Gastroesophageal sphincter (tissue), 4 donors: ENCODE data around the gene ANO4. TPM values are rescaled to one million over a fixed set of nuclear protein-coding genes. Genes with fewer than 3 reads are reported as not detected.
A peak's percentile ranks its signal among the peaks of the same experiment; 100 is the strongest.

ENCODE experiments used
- ATAC-seq: fragments of 150-250 bp; one replicate; pipeline ENCODE4 v1.9.1; 2016; ENCODE audit warnings: mild to moderate bottlenecking, moderate library complexity
- H3K27ac ChIP-seq, 4 donors: fragments of 200-600 bp; sonication (generic) in 3 of 4; 1 replicate in 3 of 4; 2 replicates in 1 of 4; pipeline ENCODE4 v1.5.1; 2016 to 2019
- H3K27me3 ChIP-seq: fragments of 200-600 bp; sonication (generic); one replicate; pipeline ENCODE4 v1.5.1; 2019
- H3K36me3 ChIP-seq, 2 donors: fragments of 200-600 bp; sonication (generic); one replicate each; pipeline ENCODE4 v1.5.1; 2019; ENCODE audit warnings: control low read depth in 1 of 2
- H3K4me1 ChIP-seq, 3 donors: fragments of 200-600 bp; sonication (generic); 1 replicate in 2 of 3; 2 replicates in 1 of 3; pipeline ENCODE4 v1.5.1; 2016 to 2019; ENCODE audit warnings: control low read depth in 2 of 3
- H3K4me3 ChIP-seq, 2 donors: fragments of 200-600 bp; sonication (generic); one replicate each; pipeline ENCODE4 v1.5.1; 2019; ENCODE audit warnings: mild to moderate bottlenecking in 1 of 2, moderate library complexity in 1 of 2
- H3K9me3 ChIP-seq, 3 donors: fragments of 200-600 bp; sonication (generic); one replicate each; pipeline ENCODE4 v1.5.1; 2017 to 2019; ENCODE audit warnings: control low read depth in 2 of 3
- EP300 ChIP-seq: sonication (generic); formaldehyde crosslinking; IDR thresholded peaks from one replicate; pipeline ENCODE4 v1.6.1; 2017; ENCODE audit warnings: antibody characterized with exemption, mild to moderate bottlenecking
- POLR2A ChIP-seq, 2 donors: fragments of 450-650 bp; IDR thresholded peaks; one replicate each; pipeline ENCODE4 v1.6.1; 2017; ENCODE audit warnings: antibody characterized with exemption in 2 of 2, mild to moderate bottlenecking in 2 of 2, moderate library complexity in 1 of 2
- POLR2AphosphoS5 ChIP-seq: sonication (generic); formaldehyde crosslinking; IDR thresholded peaks from one replicate; pipeline ENCODE4 v1.6.1; 2017; ENCODE audit warnings: antibody characterized with exemption
- WGBS, 2 donors: methylation state at CpG; one replicate each; pipeline ENCODE4 v1.1.5; 2018; ENCODE audit warnings: low coverage in 1 of 2; 5-methylcytosine and 5-hydroxymethylcytosine counted together
- total RNA-seq, 4 donors: library from RNA; depleted of rRNA; stranded (reverse); fragments of >200 nt; gene quantifications; one replicate each; pipeline ENCODE4 v1.1.0, GENCODE V29; 2016
- TF ChIP-seq, protein P1 (sequence below), 4 experiments: fragments of 200-600 bp in 2 of 4; fragments of 450-650 bp in 2 of 4; sonication (generic) in 1 of 4; IDR thresholded peaks; one replicate each; pipeline ENCODE4 v1.5.1; 2017 to 2019; ENCODE audit warnings: antibody characterized with exemption in 4 of 4, mild to moderate bottlenecking in 2 of 4, moderate library complexity in 2 of 4

The ANO4 gene
- total RNA-seq, 4 donors from 2014 or later = 0.08 to 0.30 (median 0.13) TPM; not detected in 1

DNA sequence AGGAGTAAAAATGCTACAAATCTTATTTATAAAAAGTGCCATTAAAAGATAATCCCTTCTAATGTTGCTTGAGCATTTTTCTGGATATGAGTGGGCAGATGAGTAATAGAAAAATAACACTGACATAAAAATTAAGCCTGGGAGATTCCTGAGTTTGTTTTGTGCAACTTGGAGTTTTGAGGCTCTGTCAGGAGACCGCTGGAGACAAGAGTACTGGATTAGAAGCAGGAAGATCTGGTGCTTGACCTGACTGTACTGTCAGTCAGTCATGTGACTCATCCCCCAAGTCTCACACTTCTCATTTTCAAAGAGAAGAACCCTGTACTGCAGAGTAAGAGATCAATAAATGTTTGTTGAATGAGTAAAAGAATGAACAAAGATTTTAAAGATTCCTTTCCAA lies 29.4 kb downstream of the ANO4 start:
- TF ChIP-seq EP300 (no peak), POLR2AphosphoS5 (no peak), POLR2A (IDR thresholded peaks at IDR 0.05) (no peak)
- TF ChIP-seq, protein P1, sequence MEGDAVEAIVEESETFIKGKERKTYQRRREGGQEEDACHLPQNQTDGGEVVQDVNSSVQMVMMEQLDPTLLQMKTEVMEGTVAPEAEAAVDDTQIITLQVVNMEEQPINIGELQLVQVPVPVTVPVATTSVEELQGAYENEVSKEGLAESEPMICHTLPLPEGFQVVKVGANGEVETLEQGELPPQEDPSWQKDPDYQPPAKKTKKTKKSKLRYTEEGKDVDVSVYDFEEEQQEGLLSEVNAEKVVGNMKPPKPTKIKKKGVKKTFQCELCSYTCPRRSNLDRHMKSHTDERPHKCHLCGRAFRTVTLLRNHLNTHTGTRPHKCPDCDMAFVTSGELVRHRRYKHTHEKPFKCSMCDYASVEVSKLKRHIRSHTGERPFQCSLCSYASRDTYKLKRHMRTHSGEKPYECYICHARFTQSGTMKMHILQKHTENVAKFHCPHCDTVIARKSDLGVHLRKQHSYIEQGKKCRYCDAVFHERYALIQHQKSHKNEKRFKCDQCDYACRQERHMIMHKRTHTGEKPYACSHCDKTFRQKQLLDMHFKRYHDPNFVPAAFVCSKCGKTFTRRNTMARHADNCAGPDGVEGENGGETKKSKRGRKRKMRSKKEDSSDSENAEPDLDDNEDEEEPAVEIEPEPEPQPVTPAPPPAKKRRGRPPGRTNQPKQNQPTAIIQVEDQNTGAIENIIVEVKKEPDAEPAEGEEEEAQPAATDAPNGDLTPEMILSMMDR (IDR thresholded peaks at IDR 0.05) = no peak
- 25 to 30% methylated on average over 1 of the region's 1 CpG for WGBS, 2 donors
- Histone ChIP-seq H3K27ac (no peak overlapping the region), H3K9me3 (no peaks in the 10 kb centered on the region), H3K36me3 (no peaks in the 10 kb centered on the region), H3K27me3 (no peaks in the 10 kb centered on the region), H3K4me1 (no peaks in the 10 kb centered on the region), H3K4me3 (no peak overlapping the region)
- no peak for ATAC-seq

DNA sequence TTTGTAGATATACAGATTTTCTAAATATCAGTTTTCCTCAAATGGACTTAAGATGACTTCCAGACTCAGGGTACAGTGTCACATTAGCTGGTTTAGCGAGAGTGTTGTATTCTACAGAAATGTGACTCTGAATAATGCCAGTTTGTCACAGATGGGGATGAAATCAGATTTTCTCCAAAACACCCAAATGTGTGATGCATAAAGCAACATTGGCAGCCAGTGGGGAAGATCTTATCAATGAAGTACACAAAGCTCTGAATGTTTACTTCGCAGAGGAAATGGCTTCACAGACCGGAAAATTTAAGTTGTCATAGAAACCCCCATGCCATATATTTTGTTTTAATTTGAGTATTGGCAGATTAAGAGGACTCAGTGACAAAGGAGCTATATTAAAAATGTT lies 29.9 kb downstream of the ANO4 start:
- Histone ChIP-seq H3K4me3 (no peak overlapping the region), H3K4me1 (no peaks in the 10 kb centered on the region), H3K27me3 (no peaks in the 10 kb centered on the region), H3K9me3 (no peaks in the 10 kb centered on the region), H3K27ac (no peak overlapping the region), H3K36me3 (no peaks in the 10 kb centered on the region)
- TF ChIP-seq, protein P1 (IDR thresholded peaks at IDR 0.05) = no peak
- TF ChIP-seq POLR2AphosphoS5 (no peak), EP300 (no peak), POLR2A (IDR thresholded peaks at IDR 0.05) (no peak)
- 64 to 65% methylated on average over 3 of the region's 3 CpGs for WGBS, 2 donors
- ATAC-seq = no peak

DNA sequence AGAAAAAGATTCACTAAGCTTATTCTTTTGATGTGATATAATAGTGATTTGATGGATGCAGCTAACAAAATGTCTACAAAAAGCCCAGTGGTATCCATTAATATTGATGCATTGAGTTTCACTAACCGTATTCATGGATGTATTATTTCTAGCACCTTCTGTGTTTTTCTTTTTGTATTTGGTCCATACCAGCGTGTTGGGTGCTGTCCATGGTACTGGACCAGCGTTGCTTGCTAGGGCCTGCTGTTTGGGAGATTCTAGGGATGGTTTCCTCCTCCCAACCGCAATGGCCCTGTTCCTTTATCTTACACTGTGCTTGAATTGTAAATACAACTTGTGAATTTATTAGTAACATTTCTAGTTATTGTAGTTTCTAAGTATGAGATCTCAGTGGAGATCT lies 31.7 kb downstream of the ANO4 start:
- 8 to 17% methylated on average over 4 of the region's 4 CpGs for WGBS, 2 donors
- no peaks in the 10 kb centered on the region for H3K9me3 ChIP-seq
- H3K27me3 ChIP-seq = no peaks in the 10 kb centered on the region
- H3K4me1 ChIP-seq = no peaks in the 10 kb centered on the region
- no peak overlapping the region for H3K4me3 ChIP-seq
- no peak for ATAC-seq
- no peak overlapping the region for H3K27ac ChIP-seq
- no peaks in the 10 kb centered on the region for H3K36me3 ChIP-seq
- TF ChIP-seq POLR2A (IDR thresholded peaks at IDR 0.05) = no peak
- TF ChIP-seq, protein P1 (IDR thresholded peaks at IDR 0.05) = no peak

DNA sequence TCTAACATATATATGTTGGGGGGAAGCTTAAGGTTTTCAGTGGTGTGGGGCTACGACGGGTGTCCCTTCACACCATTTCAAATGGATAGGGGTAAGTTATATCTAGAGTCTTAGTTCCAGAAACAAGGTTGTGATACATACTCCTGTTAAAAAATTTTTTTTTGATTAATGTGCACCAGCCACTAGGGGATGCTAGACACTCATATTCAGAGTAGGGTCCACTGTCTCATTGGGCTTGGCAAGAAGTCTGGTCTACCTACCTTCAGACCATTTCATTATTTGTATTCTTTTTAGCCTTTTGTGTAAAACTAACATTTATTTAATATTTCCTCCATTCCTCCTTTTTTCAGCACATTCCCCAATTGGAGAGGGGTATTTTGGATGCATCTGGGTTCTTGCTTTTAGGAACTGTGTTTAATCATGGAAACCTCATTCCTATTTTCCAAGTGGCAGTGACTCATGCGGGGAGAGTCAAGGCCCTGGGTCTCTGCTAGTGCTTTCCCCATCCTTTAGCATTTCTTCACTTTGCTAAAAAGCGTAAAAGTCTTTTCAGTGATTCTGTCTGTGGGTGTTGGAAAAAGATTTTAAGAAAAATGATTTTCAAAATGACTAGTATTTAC lies 33.4 kb downstream of the ANO4 start:
- Histone ChIP-seq H3K4me1 (no peaks in the 10 kb centered on the region), H3K4me3 (no peak overlapping the region), H3K27ac (no peak overlapping the region), H3K9me3 (no peaks in the 10 kb centered on the region), H3K27me3 (no peaks in the 10 kb centered on the region), H3K36me3 (no peaks in the 10 kb centered on the region)
- TF ChIP-seq, protein P1 (IDR thresholded peaks at IDR 0.05) = peak in 3 of 4 experiments; percentile 18 to 45 (median 38)
- no peak for TF ChIP-seq EP300
- no peak for TF ChIP-seq POLR2AphosphoS5
- no peak for ATAC-seq
- WGBS, 2 donors = 41 to 60% methylated on average over 4 of the region's 4 CpGs

DNA sequence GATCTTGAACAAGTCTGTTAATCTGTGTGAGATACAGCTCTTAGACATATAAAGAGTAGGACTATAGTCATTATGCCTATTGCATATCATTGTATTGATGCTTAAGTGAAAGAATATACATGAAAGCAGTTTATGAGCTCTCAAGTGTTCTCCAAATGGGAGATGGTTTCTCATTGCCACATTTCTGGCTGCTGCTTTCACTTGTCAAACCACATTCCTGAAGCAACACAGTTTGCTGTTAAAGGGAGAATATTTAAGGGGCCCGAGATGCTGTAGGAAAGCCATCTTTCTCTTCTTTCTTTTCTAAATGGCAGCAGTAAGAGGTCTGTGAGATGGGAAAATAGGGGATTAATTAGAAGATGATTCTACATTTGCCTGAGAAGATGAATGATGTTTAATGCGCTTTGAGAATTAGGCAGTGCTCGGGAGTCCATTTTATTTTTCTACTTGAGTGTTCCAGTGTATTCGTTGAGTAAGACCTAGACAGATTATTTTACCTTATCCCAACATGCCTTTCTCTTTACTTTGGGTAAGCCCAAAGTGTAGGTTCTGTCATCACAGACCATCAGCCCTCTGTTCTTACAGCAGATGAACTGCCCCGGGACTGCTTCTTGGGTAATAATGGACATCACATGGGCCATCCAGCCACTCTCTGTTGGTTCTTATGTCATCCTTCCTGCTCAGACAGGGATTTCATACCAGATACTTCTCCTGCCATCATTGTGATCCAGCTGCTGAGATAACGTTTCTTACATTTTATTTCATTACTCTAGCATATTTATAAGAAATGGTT lies 35.6 kb downstream of the ANO4 start:
- WGBS, 2 donors = 79 to 86% methylated on average over 6 of the region's 6 CpGs
- ATAC-seq = no peak
- TF ChIP-seq POLR2AphosphoS5 = no peak

More for the DNA sequence above, 35.6 kb downstream of the ANO4 start:
- H3K27me3 ChIP-seq = no peaks in the 10 kb centered on the region
- H3K4me3 ChIP-seq = no peak overlapping the region
- no peaks in the 10 kb centered on the region for H3K36me3 ChIP-seq
- H3K9me3 ChIP-seq = no peaks in the 10 kb centered on the region
- no peak overlapping the region for H3K27ac ChIP-seq
- no peaks in the 10 kb centered on the region for H3K4me1 ChIP-seq
